ENCODE data around the gene TRIAP1. TPM values are rescaled to one million over a fixed set of nuclear protein-coding genes. Genes with fewer than 3 reads are reported as not detected.
A peak's percentile ranks its signal among the peaks of the same experiment; 100 is the strongest.

TRIAP1 gene
- polyA plus RNA-seq, 1 of the 3 experiments (the other 2 are of a cell fraction), result 34.1 TPM

- DNase-seq, result no peak
- no peak overlapping the region; a peak in 1 of 4 replicates for H3K4me3 ChIP-seq (ENCODE audit: low read depth in 2 of 2, low read length in 1 of 2)
- CTCF ChIA-PET, result interaction anchor here (0.6 to 2.1 kb wide), 5 partner anchors 8 to 20 kb away, joined by 3 to 5 read pairs (median 4); no protein-coding TSS in a partner anchor
- H3K4me1 ChIP-seq (ENCODE audit: control insufficient read depth in 1 of 2, insufficient read depth in 2 of 2, low read depth in 1 of 2, low read length in 1 of 2), result peaks cover 0 to 5% of the 10 kb centered on the region in 2 experiments; a peak in 1 of 4 replicates
- peaks cover 33% of the 10 kb centered on the region for H3K79me2 ChIP-seq (ENCODE audit: insufficient read depth)
- peaks cover under 1% of the 10 kb centered on the region for H4K20me1 ChIP-seq (ENCODE audit: insufficient read depth)
- no peak overlapping the region for H3K9ac ChIP-seq
- 0 out of 2 replicates have a peak overlapping the region, but pooled peaks have one; percentile 32 for H2AFZ ChIP-seq (ENCODE audit: low read depth)
- H3K9me3 ChIP-seq, result no peaks in the 10 kb centered on the region
- WGBS (ENCODE audit: low lambda C conversion rate), result 69% methylated on average over 6 of the region's 6 CpGs
- H3K36me3 ChIP-seq (replicated peaks in 1 of 2; ENCODE audit: control insufficient read depth in 1 of 2, insufficient read depth in 2 of 2, low read length in 1 of 2), result no peaks in the 10 kb centered on the region
- peaks cover 14% of the 10 kb centered on the region for H3F3A ChIP-seq (replicated peaks; ENCODE audit: insufficient read depth)
- POLR2A ChIA-PET, result no interaction called here
- H3K27ac ChIP-seq (ENCODE audit: low read depth in 2 of 2, low read length in 1 of 2), result peak overlapping the region in 1 of 2 experiments; percentile 64; a peak in 1 of 4 replicates
- no peaks in the 10 kb centered on the region for H3K9me2 ChIP-seq
- no peaks in the 10 kb centered on the region for H3K27me3 ChIP-seq (ENCODE audit: insufficient read depth)
- H3K4me2 ChIP-seq, result peak overlapping the region; percentile 62
- TF ChIP-seq YY1 (IDR thresholded peaks at IDR 0.05; ENCODE audit: low read depth), result no peak
These were observed 27.8 kb upstream of the TRIAP1 start for GRCh38 chr12:120473807-120474615.

DNA sequence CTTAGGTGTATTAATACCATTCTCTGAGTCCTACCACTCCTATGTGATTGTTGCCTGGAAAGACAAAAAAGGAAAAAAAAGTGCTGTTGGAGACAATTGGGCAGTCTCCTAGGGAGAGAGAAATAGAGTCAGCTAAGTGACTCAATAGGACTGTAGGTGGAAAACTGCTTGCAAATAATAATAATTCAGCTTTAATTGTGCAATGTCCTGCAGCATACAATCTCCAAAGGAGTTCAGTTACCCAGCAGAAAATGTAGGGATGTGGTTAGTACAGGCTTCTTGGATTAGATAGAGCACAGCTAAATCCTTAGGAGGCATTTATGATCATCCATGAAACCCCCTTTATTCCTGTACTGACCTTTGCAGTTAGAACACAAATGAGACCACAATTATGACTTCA is 26.3 kb upstream of the TRIAP1 start:
- no peak for DNase-seq
- H3F3A ChIP-seq (replicated peaks; ENCODE audit: insufficient read depth), result peaks cover 20% of the 10 kb centered on the region
- H3K27me3 ChIP-seq (ENCODE audit: insufficient read depth), result no peaks in the 10 kb centered on the region
- no peaks in the 10 kb centered on the region for H3K36me3 ChIP-seq (replicated peaks in 1 of 2; ENCODE audit: control insufficient read depth in 1 of 2, insufficient read depth in 2 of 2, low read length in 1 of 2)
- TF ChIP-seq IRF3 (IDR thresholded peaks at IDR 0.05; ENCODE audit: low read depth, low read length), result no peak
- no peak for TF ChIP-seq FOXJ3 (CRISPR knock-in tag; IDR thresholded peaks at IDR 0.05)
- no peak for TF ChIP-seq RXRA (IDR thresholded peaks at IDR 0.05; ENCODE audit: borderline replicate concordance, low read depth)
- no peak for TF ChIP-seq CTCF (IDR thresholded peaks at IDR 0.05)
- ChIA-PET CTCF (interaction anchor here (0.7 to 1.1 kb wide), 2 partner anchors 35 to 43 kb away, joined by 3 read pairs; partner anchors contain the start of gene COX6A1), POLR2A (no interaction called here)
- no peaks in the 10 kb centered on the region for H3K9me3 ChIP-seq
- H3K9me2 ChIP-seq, result no peaks in the 10 kb centered on the region
- H3K4me1 ChIP-seq (ENCODE audit: control insufficient read depth in 1 of 2, insufficient read depth in 2 of 2, low read depth in 1 of 2, low read length in 1 of 2), result peaks cover 0 to 10% of the 10 kb centered on the region in 2 experiments; a peak in 1 of 4 replicates
- peaks cover 15% of the 10 kb centered on the region for H4K20me1 ChIP-seq (ENCODE audit: insufficient read depth)
- H3K27ac ChIP-seq (ENCODE audit: low read depth in 2 of 2, low read length in 1 of 2), result no peak overlapping the region
- no peak overlapping the region for H2AFZ ChIP-seq (ENCODE audit: low read depth)
- H3K4me2 ChIP-seq, result no peak overlapping the region
- H3K4me3 ChIP-seq (ENCODE audit: low read depth in 2 of 2, low read length in 1 of 2), result no peak overlapping the region
- peaks cover 48% of the 10 kb centered on the region for H3K79me2 ChIP-seq (ENCODE audit: insufficient read depth)
- no peak overlapping the region for H3K9ac ChIP-seq
